ENCODE measurements around the gene MCCD1. TPM values are rescaled to one million over a fixed set of nuclear protein-coding genes. Genes with fewer than 3 reads are reported as not detected.

MCCD1 gene
- total RNA-seq, 4 donors from 2014 or later, result not detected

GRCh38 chr6:31534521-31535040, 5.8 kb downstream of the MCCD1 start:
- peaks cover 0 to 32% (median 9%) of the 10 kb centered on the region in 4 donors for H3K4me1 ChIP-seq
- H3K4me3 ChIP-seq, result no peak overlapping the region
- DNase-seq (ENCODE audit: low spot score in 2 of 2), result no peak
- no peak overlapping the region for H3K27ac ChIP-seq
- WGBS, 2 donors, result 87 to 89% methylated on average over 24 of the region's 24 CpGs
- H3K9me3 ChIP-seq, result no peaks in the 10 kb centered on the region
- no peaks in the 10 kb centered on the region for H3K27me3 ChIP-seq
- H3K36me3 ChIP-seq, result peaks cover 0 to 100% (median 63%) of the 10 kb centered on the region in 3 donors
- no peak for TF ChIP-seq EP300 (IDR thresholded peaks at IDR 0.05)
- TF ChIP-seq CTCF (IDR thresholded peaks at IDR 0.05), result no peak
- no peak for TF ChIP-seq POLR2A (IDR thresholded peaks at IDR 0.05)

GRCh38 chr6:31535538-31536324, 7.0 kb downstream of the MCCD1 start:
- TF ChIP-seq POLR2A (IDR thresholded peaks at IDR 0.05) (no peak), CTCF (IDR thresholded peaks at IDR 0.05) (no peak), EP300 (IDR thresholded peaks at IDR 0.05) (no peak)
- WGBS, 2 donors, result 38 to 41% methylated on average over 2 of the region's 2 CpGs

GRCh38 chr6:31538805-31539400, 10.1 kb downstream of the MCCD1 start:
- 62 to 67% methylated on average over 6 of the region's 6 CpGs for WGBS, 2 donors
- Histone ChIP-seq H3K27ac (peak overlapping the region in 1 of 4 donors; percentile 99), H3K4me1 (peaks cover 4 to 55% (median 25%) of the 10 kb centered on the region in 4 donors)

More at GRCh38 chr6:31535538-31536324, 7.0 kb downstream of the MCCD1 start:
- Histone ChIP-seq H3K4me3 (no peak overlapping the region), H3K27me3 (no peaks in the 10 kb centered on the region), H3K4me1 (peaks cover 4 to 44% (median 18%) of the 10 kb centered on the region in 4 donors), H3K36me3 (peaks cover 0 to 97% (median 60%) of the 10 kb centered on the region in 3 donors), H3K27ac (no peak overlapping the region), H3K9me3 (no peaks in the 10 kb centered on the region)
- DNase-seq (ENCODE audit: low spot score in 2 of 2), result no peak

GRCh38 chr6:31540640-31541039, 11.9 kb downstream of the MCCD1 start:
- WGBS, 2 donors, result 8 to 11% methylated on average over 4 of the region's 4 CpGs
- peaks cover 0 to 47% (median 28%) of the 10 kb centered on the region in 3 donors for H3K36me3 ChIP-seq
- no peak for DNase-seq (ENCODE audit: low spot score in 2 of 2)
- peak overlapping the region; percentile 93 to 99 (median 98) for H3K27ac ChIP-seq
- peaks cover 4 to 55% (median 25%) of the 10 kb centered on the region in 4 donors for H3K4me1 ChIP-seq
- no peaks in the 10 kb centered on the region for H3K9me3 ChIP-seq
- peak overlapping the region; percentile 65 to 84 (median 74) for H3K4me3 ChIP-seq
- no peaks in the 10 kb centered on the region for H3K27me3 ChIP-seq
- TF ChIP-seq POLR2A (IDR thresholded peaks at IDR 0.05) (no peak), CTCF (IDR thresholded peaks at IDR 0.05) (no peak), EP300 (IDR thresholded peaks at IDR 0.05) (no peak)

More at GRCh38 chr6:31538805-31539400, 10.1 kb downstream of the MCCD1 start:
- no peak for TF ChIP-seq EP300 (IDR thresholded peaks at IDR 0.05)
- TF ChIP-seq CTCF (IDR thresholded peaks at IDR 0.05), result no peak
- TF ChIP-seq POLR2A (IDR thresholded peaks at IDR 0.05), result no peak
- no peak for DNase-seq (ENCODE audit: low spot score in 2 of 2)
- Histone ChIP-seq H3K36me3 (peaks cover 0 to 65% (median 39%) of the 10 kb centered on the region in 3 donors), H3K27me3 (no peaks in the 10 kb centered on the region), H3K4me3 (peak overlapping the region in 1 of 4 donors; percentile 76), H3K9me3 (no peaks in the 10 kb centered on the region)
